ENCODE data around the gene CTSG.
"Not testable (repeated sequence)": the region's sequence is repeated elsewhere in the genome, so short reads cannot be mapped to it uniquely, and the experiment has no call there.

Gene CTSG

DNA sequence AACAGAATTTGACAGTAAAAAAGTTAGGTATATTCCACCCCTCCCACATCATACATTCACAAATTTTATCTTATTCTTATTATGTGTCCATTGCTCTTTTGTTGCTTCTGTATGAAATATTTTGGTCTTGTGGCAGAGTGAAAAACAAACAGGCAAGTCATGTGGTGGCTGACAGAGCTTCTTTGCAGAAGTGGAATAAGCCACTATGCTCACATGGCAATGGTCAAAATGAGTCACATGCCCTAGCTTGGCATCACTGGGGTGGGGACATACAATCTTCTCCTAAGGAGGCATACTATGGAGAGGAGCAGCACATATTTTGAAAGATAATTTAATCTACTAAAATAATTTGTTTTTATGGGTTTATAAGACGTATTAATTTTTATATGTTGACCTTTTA is 40.3 kb downstream of the CTSG start:
- no peak for DNase-seq

DNA sequence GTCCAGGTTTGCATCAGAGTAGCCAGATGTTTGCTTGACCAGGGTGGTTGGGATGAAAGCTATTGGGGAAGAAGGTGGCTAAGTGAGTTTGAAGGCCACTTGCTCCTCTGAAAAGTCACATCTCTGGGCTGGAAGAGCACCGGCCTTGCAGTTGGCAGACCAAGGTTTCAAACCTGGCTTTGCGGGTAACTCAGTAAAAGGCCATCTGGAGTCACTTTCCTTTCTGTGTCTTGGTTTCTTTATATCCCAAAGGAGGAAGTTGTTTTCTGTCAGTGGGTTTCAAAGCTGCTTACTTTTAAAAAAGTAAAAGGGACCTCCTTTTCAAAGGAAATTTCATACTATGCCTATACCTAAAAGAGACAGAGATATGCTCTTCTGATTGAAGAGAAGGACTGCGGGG is 41.8 kb downstream of the CTSG start:
- no peak for DNase-seq

DNA sequence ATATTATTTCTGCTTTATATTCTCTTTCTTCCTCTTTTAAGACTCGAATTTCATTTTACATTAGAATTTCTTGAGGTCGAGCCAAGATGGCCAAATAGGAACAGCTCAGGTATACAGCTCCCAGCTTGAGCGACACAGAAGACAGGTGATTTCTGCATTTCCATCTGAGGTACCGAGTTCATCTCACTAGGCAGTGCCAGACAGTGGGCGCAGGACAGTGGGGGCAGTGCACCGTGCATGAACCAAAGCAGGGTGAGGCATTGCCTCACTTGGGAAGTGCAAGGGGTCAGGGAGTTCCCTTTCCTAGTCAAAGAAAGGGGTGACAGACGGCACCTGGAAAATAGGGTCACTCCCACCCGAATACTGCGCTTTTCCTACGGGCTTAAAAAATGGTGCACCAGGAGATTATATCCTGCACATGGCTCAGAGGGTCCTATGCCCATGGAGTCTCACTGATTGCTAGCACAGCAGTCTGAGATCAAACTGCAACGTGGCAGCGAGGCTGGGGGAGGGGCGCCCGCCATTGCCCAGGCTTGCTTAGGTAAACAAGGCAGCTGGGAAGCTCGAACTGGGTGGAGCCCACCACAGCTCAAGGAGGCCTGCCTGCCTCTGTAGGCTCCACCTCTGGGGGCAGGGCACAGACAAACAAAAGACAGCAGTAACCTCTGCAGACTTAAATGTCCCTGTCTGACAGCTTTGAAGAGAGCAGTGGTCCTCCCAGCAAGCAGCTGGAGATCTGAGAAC is 50.0 kb downstream of the CTSG start:
- not testable (repeated sequence) for DNase-seq

Data from NCI-H1417 (cell line).